Activated CD4-positive, alpha-beta T cell treated with anti-CD3 and anti-CD28 coated beads, Interleukin-2, amount 10 ng/mL, durations not matched to agents 24 days and 14 days (primary cell): ENCODE results near the gene SCARB1. TPM values are rescaled to one million over a fixed set of nuclear protein-coding genes. Genes with fewer than 3 reads are reported as not detected.
A peak's percentile ranks its signal among the peaks of the same experiment; 100 is the strongest.

ENCODE experiments used
- DNase-seq: peaks from one replicate; pipeline ENCODE4 v3.0.0; 2022
- H3K27ac Mint-ChIP-seq: one replicate; pipeline ENCODE4 v1.8.0; 2022; ENCODE audit warnings: mild to moderate bottlenecking, mixed read lengths
- H3K27me3 Mint-ChIP-seq: one replicate; pipeline ENCODE4 v1.8.0; 2022; ENCODE audit warnings: mixed read lengths
- H3K36me3 Mint-ChIP-seq: one replicate; pipeline ENCODE4 v1.8.0; 2022; ENCODE audit warnings: low read depth, mild to moderate bottlenecking, mixed read lengths
- H3K4me1 Mint-ChIP-seq: one replicate; pipeline ENCODE4 v1.8.0; 2021; ENCODE audit warnings: mixed read lengths
- H3K4me3 Mint-ChIP-seq: one replicate; pipeline ENCODE4 v1.8.0; 2022; ENCODE audit warnings: mild to moderate bottlenecking, moderate library complexity, mixed read lengths
- H3K9me3 Mint-ChIP-seq: one replicate; pipeline ENCODE4 v1.8.0; 2021; ENCODE audit warnings: mixed read lengths
- intact Hi-C: fragments of 100-400 bp; cut with micrococcal nuclease; formaldehyde crosslinking; loops from one replicate; pipeline ENCODE4 v1.15.1; 2023
- total RNA-seq: library from RNA; stranded (reverse); gene quantifications from 2 replicates; pipeline ENCODE4 v1.2.3, GENCODE V29; 2022

SCARB1 gene
- total RNA-seq, 1 donor from 2014 or later, result 25.6 TPM

GRCh38 chr12:124786061-124786964 lies 77.4 kb downstream of the SCARB1 start:
- Mint-ChIP-seq H3K9me3 (no peaks in the 10 kb centered on the region), H3K27ac (no peak overlapping the region), H3K4me3 (no peak overlapping the region), H3K4me1 (no peaks in the 10 kb centered on the region), H3K36me3 (peaks cover 2% of the 10 kb centered on the region), H3K27me3 (no peaks in the 10 kb centered on the region)
- no peak for DNase-seq
- intact Hi-C loops, result no loop called here

DNA sequence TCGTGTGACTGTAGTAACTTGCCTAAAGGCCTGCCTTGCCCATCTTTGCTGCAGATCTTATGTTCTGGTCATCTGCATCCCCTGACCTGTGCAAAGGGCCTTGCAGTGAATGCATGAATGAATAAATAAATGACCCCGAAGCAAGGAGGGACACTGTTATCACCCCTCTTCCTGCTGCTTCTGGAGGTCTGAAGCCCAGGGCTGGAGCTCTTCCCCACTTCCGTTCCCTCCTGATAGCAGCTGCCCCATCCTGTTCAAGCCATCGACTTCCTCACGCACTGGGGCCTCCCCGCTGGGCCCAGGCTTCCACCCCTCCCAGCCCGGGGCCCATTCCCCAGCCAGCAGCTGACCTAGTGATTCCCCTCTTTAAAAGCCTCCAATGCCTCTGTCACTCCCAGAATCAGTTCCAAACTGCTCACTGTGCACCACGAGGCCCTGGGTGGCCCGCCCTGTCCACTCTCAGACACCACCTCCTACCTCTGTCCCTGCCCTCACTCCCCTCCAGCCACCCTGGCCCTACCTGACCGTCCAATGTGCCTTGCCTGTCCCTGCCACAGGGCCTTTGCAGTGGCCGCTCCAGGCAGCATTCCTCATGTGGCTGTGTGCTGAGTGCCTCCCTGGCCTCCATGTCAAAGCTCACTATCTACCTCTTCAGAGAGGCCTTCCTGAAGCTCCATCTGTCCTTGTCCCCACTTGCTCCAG lies 78.6 kb downstream of the SCARB1 start:
- Mint-ChIP-seq H3K27me3 (no peaks in the 10 kb centered on the region), H3K36me3 (peaks cover 2% of the 10 kb centered on the region), H3K9me3 (no peaks in the 10 kb centered on the region), H3K4me3 (no peak overlapping the region), H3K4me1 (no peaks in the 10 kb centered on the region), H3K27ac (no peak overlapping the region)
- DNase-seq, result no peak
- intact Hi-C loops, result no loop called here

DNA sequence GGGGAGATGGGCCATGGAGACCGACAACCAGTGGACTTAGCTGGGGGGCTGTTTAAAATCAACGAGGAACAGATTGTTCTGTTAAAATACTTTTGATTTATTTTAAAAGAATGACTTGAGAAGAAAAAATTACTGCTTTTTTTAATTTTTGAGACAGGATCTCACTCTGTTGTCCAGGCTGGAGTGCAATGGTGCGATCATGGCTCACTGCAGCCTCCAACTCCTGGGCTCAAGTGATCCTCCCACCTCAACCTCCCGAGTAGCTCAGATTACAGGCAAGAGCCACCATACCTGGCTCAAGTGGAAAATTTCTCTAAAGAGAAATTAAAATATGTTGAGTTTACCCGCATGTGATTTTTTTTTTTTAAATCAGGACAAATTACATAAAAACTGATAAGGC lies 80.6 kb downstream of the SCARB1 start:
- H3K4me3 Mint-ChIP-seq, result no peak overlapping the region
- H3K9me3 Mint-ChIP-seq, result no peaks in the 10 kb centered on the region
- DNase-seq, result no peak
- peaks cover 2% of the 10 kb centered on the region for H3K4me1 Mint-ChIP-seq
- intact Hi-C loops, result no loop called here
- no peaks in the 10 kb centered on the region for H3K27me3 Mint-ChIP-seq
- H3K27ac Mint-ChIP-seq, result no peak overlapping the region
- H3K36me3 Mint-ChIP-seq, result peaks cover 2% of the 10 kb centered on the region

DNA sequence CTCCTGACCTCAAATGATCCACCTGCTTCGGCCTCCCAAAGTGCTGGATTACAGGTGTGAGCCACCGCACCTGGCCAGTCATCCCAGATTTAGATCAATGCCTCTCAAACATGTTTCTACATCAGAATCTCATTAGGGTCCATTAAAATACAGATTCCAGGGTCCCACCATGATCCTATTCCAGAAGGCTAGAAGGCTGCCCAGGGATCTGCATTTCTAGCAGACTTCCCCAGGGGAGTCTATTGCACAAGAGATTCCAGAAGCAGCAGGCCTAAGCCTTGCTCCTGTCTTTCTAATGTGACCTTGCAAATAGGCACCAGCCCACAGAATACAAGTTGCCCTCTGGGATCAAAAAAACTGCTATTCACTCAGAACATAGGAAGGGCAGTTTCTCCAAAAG lies 81.5 kb downstream of the SCARB1 start:
- Mint-ChIP-seq H3K27ac (no peak overlapping the region), H3K4me1 (peaks cover 2% of the 10 kb centered on the region), H3K9me3 (no peaks in the 10 kb centered on the region), H3K36me3 (peaks cover 2% of the 10 kb centered on the region), H3K4me3 (no peak overlapping the region), H3K27me3 (peaks cover 2% of the 10 kb centered on the region)
- no peak for DNase-seq
- intact Hi-C loops, result no loop called here

DNA sequence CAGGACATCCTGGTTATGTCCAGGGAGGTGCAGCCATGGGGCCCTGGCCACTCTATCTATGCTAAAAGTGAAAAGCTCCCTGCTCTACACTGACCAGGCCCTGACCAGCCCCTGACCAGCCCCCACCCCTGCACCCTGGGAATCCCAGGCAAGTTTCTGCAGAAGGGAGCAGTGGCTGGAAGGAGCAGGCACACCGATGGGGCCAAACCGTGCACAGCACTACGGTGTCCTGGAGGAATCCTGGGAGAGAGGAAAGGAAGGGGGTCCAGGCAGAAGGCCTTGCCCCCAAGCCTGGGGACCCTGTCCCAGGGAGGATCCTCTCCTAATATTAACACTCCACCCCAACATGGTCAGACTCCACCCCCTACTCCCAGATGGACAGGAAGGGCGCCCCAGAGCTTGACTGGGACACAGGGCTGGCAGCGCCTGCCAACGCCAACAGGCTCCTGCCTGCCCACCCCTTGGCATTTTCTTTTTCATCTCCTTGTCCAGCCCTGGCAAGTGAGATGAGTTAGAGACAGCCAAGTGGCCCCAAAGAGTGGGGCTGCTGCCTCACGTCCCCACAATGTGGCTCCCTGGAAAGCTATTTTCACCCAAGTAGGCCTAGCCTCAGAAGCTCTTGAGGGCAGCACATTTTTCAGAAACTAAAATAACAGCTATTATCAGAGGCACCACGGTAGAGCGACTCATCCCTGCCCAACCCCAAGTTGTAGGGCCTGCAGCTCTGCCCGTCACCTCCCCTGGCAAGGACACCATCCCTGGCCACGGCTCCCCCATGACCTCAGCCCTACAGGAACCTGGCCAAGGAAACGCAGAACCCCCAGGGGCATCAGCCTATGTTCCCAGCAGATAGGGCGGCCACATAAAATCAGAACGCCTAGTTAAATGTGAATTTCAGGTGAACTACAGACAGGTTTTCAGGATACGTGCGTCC lies 82.6 kb downstream of the SCARB1 start:
- DNase-seq, result no peak
- intact Hi-C loops, result no loop called here

GRCh38 chr12:124780336-124780735 lies 83.3 kb downstream of the SCARB1 start:
- DNase-seq, result no peak
- intact Hi-C loops, result no loop called here

More for the DNA sequence above, 82.6 kb downstream of the SCARB1 start:
- H3K36me3 Mint-ChIP-seq, result peaks cover 2% of the 10 kb centered on the region
- H3K4me3 Mint-ChIP-seq, result no peak overlapping the region
- H3K27ac Mint-ChIP-seq, result no peak overlapping the region
- H3K9me3 Mint-ChIP-seq, result no peaks in the 10 kb centered on the region
- H3K4me1 Mint-ChIP-seq, result peaks cover 3% of the 10 kb centered on the region
- H3K27me3 Mint-ChIP-seq, result peaks cover 4% of the 10 kb centered on the region

GRCh38 chr12:124779161-124780141 lies 84.2 kb downstream of the SCARB1 start:
- H3K27me3 Mint-ChIP-seq, result peaks cover 4% of the 10 kb centered on the region
- peaks cover 16% of the 10 kb centered on the region for H3K4me1 Mint-ChIP-seq
- no peak for DNase-seq
- no peak overlapping the region for H3K27ac Mint-ChIP-seq
- H3K9me3 Mint-ChIP-seq, result peaks cover 4% of the 10 kb centered on the region
- no peak overlapping the region for H3K4me3 Mint-ChIP-seq
- intact Hi-C loops, result loop anchor here (10.0 kb wide), 1 partner anchor 85 kb away; the partner anchor contains the start of gene SCARB1
- H3K36me3 Mint-ChIP-seq, result peaks cover 2% of the 10 kb centered on the region

More at GRCh38 chr12:124780336-124780735, 83.3 kb downstream of the SCARB1 start:
- Mint-ChIP-seq H3K27me3 (peaks cover 4% of the 10 kb centered on the region), H3K36me3 (peaks cover 2% of the 10 kb centered on the region), H3K27ac (no peak overlapping the region), H3K4me3 (no peak overlapping the region), H3K9me3 (no peaks in the 10 kb centered on the region), H3K4me1 (peaks cover 9% of the 10 kb centered on the region)

DNA sequence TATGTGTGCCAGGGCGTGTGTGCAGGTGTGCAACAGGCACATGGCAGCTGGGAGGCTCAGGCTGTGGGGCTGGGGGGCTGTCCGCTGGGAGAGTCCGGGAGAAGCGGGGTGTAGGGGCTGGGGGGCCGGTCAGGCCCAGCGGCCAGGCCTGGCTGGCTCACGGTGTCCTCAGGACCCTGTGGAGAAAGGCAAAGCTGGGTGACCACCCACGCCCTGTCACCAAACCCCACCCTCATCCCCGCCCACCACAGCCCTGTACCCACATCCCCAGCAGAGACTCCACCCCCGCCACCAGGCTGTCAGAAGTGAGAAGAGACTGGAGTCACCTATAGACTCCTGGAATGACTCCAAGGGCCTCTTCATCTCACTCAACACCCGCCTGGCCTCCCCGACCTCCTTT lies 85.3 kb downstream of the SCARB1 start:
- no peak for DNase-seq
- H3K4me1 Mint-ChIP-seq, result peaks cover 22% of the 10 kb centered on the region
- H3K27ac Mint-ChIP-seq, result no peak overlapping the region
- intact Hi-C loops, result loop anchor here (10.0 kb wide), 1 partner anchor 86 kb away; the partner anchor contains the start of gene SCARB1
- no peak overlapping the region for H3K4me3 Mint-ChIP-seq
- H3K36me3 Mint-ChIP-seq, result peaks cover 2% of the 10 kb centered on the region
- H3K27me3 Mint-ChIP-seq, result peaks cover 4% of the 10 kb centered on the region
- H3K9me3 Mint-ChIP-seq, result peaks cover 4% of the 10 kb centered on the region

DNA sequence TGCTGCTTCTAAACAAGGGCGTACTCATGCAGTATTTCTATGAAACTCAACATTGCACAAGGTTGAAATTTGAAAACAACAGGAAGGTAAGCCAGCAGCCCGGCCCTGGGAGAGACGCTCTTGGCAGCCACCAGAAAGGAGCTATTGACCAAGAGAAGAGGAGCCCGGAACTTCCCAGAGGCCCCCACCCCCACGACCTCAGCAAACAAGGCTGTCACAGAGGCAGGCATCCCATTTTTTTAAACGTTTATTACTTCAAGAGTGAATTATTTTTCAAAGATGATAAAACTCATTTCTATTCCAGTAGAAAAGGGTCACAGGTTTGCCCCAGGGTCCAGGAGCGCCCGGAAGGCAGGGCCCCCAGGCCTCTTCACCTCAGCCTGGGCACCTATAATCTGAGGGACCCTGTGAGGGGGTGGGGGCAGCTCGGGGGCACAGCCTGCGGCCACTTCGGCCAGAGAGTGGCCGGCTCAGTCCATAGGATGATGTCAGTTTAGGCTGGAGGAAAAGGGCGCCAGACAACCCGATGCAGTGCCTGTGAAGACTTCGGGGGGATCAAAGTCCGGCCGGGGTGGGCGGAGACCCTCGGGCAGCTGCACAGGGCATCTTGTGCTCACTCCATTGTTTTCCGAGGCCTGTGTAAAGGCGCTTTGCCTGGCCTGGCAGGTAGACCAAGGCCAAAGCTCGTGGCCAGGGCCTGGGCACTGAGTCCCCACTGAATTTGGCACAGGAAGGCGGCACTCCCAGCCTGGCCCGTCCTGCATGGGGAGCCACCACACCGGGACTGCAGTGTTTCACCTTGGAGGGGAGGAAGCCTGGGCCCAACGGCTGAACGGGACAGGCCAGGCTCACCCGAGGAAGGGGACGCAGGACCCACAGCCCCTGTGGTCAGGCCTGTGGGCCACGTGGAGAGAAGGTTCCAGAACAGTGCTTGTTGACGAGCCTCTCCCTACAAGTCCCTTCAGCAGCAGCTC lies 86.0 kb downstream of the SCARB1 start:
- Mint-ChIP-seq H3K4me3 (no peak overlapping the region), H3K9me3 (peaks cover 4% of the 10 kb centered on the region), H3K36me3 (peaks cover under 1% of the 10 kb centered on the region), H3K27me3 (peaks cover 6% of the 10 kb centered on the region), H3K4me1 (peaks cover 24% of the 10 kb centered on the region), H3K27ac (no peak overlapping the region)
- intact Hi-C loops, result loop anchor here (10.0 kb wide), 1 partner anchor 87 kb away; the partner anchor contains the start of gene SCARB1
- no peak for DNase-seq

GRCh38 chr12:124776125-124776513 lies 87.5 kb downstream of the SCARB1 start:
- H3K27me3 Mint-ChIP-seq, result peaks cover 17% of the 10 kb centered on the region
- H3K36me3 Mint-ChIP-seq, result no peaks in the 10 kb centered on the region
- no peak for DNase-seq
- intact Hi-C loops, result loop anchor here (10.0 kb wide), 1 partner anchor 89 kb away; the partner anchor contains the start of gene SCARB1
- no peak overlapping the region for H3K27ac Mint-ChIP-seq
- H3K4me3 Mint-ChIP-seq, result no peak overlapping the region
- H3K9me3 Mint-ChIP-seq, result peaks cover 4% of the 10 kb centered on the region
- H3K4me1 Mint-ChIP-seq, result peaks cover 32% of the 10 kb centered on the region

DNA sequence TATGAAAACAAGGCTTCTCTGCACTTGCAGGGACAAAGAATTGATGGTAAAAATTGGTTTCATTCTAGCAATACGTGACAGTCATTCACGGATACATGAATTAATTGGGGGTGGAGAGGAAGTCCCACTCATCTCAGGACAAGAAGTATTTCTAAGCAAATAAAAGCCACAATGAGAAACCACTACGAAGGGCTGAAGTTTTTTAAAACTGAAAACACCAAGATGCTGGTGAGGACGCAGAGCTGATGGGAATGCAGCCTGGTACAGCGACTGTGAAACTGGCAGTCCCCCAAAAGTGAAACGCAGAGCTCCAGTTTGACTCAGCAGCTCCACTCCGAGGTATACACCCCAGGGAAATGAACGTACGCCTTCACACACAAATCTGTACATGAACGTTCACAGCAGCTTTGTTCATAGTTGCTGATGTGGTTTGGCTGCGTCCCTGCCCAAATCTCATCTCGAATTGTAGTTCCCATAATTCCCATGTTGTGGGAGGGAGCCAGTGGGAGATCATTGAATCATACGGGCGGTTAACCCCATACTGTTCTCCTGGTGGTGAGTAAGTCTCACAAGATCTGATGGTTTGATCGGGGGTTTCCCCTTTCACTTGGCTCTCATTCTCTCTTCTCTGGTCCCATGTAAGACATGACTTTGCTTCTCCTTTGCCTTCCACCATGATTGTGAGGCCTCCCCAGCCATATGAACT lies 89.0 kb downstream of the SCARB1 start:
- Mint-ChIP-seq H3K27me3 (peaks cover 24% of the 10 kb centered on the region), H3K27ac (peak overlapping the region; percentile 68), H3K4me3 (peak overlapping the region; percentile 61), H3K9me3 (peaks cover 4% of the 10 kb centered on the region), H3K36me3 (no peaks in the 10 kb centered on the region), H3K4me1 (peaks cover 34% of the 10 kb centered on the region)
- intact Hi-C loops, result loop anchor here (1.0 to 10.0 kb wide), 8 partner anchors 22 to 318 kb away; partner anchors contain the start of genes NCOR2, SCARB1 and UBC
- DNase-seq, result peak; percentile 90
